ENCODE results near the gene FLG.
"Not testable (repeated sequence)": the region's sequence is repeated elsewhere in the genome, so short reads cannot be mapped to it uniquely, and the experiment has no call there.

Gene FLG

DNA sequence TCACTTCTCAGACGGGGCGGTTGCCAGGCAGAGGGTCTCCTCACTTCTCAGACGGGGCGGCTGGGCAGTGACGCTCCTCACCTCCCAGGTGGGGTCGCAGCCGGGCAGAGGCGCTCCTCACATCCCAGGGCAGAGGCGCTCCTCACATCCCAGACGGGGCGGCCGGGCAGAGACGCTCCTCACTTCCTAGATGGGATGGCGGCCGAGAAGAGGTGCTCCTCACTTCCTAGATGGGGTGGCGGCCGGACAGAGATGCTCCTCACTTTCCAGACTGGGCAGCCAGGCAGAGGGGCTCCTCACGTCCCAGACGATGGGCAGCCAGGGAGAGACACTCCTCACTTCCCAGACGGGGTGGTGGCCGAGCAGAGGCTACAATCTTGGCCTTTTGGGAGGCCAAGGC, 68.6 kb downstream of the FLG start:
- DNase-seq (ENCODE audit: low spot score), result not testable (repeated sequence)
